CD4-positive, alpha-beta T cell (primary cell): ENCODE data around the gene FGGY. TPM values are rescaled to one million over a fixed set of nuclear protein-coding genes. Genes with fewer than 3 reads are reported as not detected.

Experiments used
- ATAC-seq: fragments of 200-7000 bp; cut with Tn5 transposase; one replicate; pipeline ENCODE4 v1.10.0; 2022; ENCODE audit warnings: mild to moderate bottlenecking; ENCODE audit not compliant: poor library complexity
- CTCF ChIA-PET: fragments of 350-600 bp; sonication (Branson Sonifier 250); formaldehyde crosslinking; loops from one replicate; lab custom pipeline; 2021; ENCODE audit warnings: antibody characterized with exemption, inconsistent platforms; lab: Charles Lee
- POLR2A ChIA-PET: fragments of 350-600 bp; sonication (Branson Sonifier 250); formaldehyde crosslinking; loops from one replicate; lab custom pipeline; 2021; ENCODE audit warnings: antibody characterized with exemption, inconsistent platforms; lab: Charles Lee
- DNase-seq, 14 experiments: peaks; one replicate each; pipeline ENCODE4 v3.0.0-alpha.2; 2013 to 2020; ENCODE audit warnings: mixed read lengths in 2 of 14
- H3K27ac ChIP-seq, 2 donors: one replicate each; pipeline versions ENCODE4 v1.5.1 to v1.7.0; 2013; ENCODE audit warnings: low read length in 2 of 2, low read depth in 1 of 2, mild to moderate bottlenecking in 1 of 2
- H3K27me3 ChIP-seq, 2 experiments: 1 replicate in 1 of 2; 2 replicates in 1 of 2; pipeline versions ENCODE4 v1.6.1 to v1.7.0; 2013; ENCODE audit warnings: low read length in 2 of 2, control low read depth in 1 of 2, mild to moderate bottlenecking in 1 of 2, moderate library complexity in 1 of 2; ENCODE audit not compliant: insufficient read depth in 2 of 2, control insufficient read depth in 1 of 2
- H3K36me3 ChIP-seq: one replicate; pipeline ENCODE4 v1.6.1; 2013; ENCODE audit warnings: low read length, control low read depth; ENCODE audit not compliant: insufficient read depth
- H3K4me1 ChIP-seq: one replicate; pipeline ENCODE4 v1.6.1; 2013; ENCODE audit warnings: low read length, control low read depth; ENCODE audit not compliant: insufficient read depth
- H3K4me3 ChIP-seq: one replicate; pipeline ENCODE4 v1.5.1; 2013; ENCODE audit warnings: mild to moderate bottlenecking, low read length, moderate library complexity
- H3K9me3 ChIP-seq, 2 experiments: 1 replicate in 1 of 2; 2 replicates in 1 of 2; pipeline versions ENCODE4 v1.6.1 to v1.7.0; 2013; ENCODE audit warnings: low read length in 2 of 2, mild to moderate bottlenecking in 2 of 2, control low read depth in 1 of 2, moderate library complexity in 1 of 2; ENCODE audit not compliant: control insufficient read depth in 1 of 2, insufficient read depth in 1 of 2
- H3K27ac Mint-ChIP-seq: one replicate; pipeline ENCODE4 v1.8.0; 2020; ENCODE audit warnings: mixed read lengths
- H3K27me3 Mint-ChIP-seq: one replicate; pipeline ENCODE4 v1.8.0; 2021; ENCODE audit warnings: mixed read lengths
- H3K36me3 Mint-ChIP-seq: one replicate; pipeline ENCODE4 v1.8.0; 2021; ENCODE audit warnings: low read depth, mixed read lengths
- H3K4me1 Mint-ChIP-seq: one replicate; pipeline ENCODE4 v1.8.0; 2021; ENCODE audit warnings: low read depth, mixed read lengths
- H3K4me3 Mint-ChIP-seq: one replicate; pipeline ENCODE4 v1.8.0; 2020; ENCODE audit warnings: mild to moderate bottlenecking, mixed read lengths
- H3K9me3 Mint-ChIP-seq: one replicate; pipeline ENCODE4 v1.8.0; 2020; ENCODE audit warnings: mixed read lengths
- CTCF ChIP-seq: fragments of 200-600 bp; IDR thresholded peaks from one replicate; pipeline ENCODE4 v1.8.0; 2022; ENCODE audit warnings: antibody characterized with exemption, mild to moderate bottlenecking
- intact Hi-C, 2 experiments: fragments of 100-400 bp; cut with DNase I in 1 of 2; cut with micrococcal nuclease in 1 of 2; formaldehyde crosslinking; loops; one replicate each; pipeline versions ENCODE4 v1.15.1 to v1.9.0; 2023 to 2025; cut with DNase I, micrococcal nuclease
- total RNA-seq, 174 experiments: library from RNA in 2 of 174; stranded (reverse) in 2 of 174; gene quantifications; one replicate each; pipeline ENCODE4 v1.2.3 and lab custom pipeline; 2021 to 2026

FGGY gene
- total RNA-seq, 2 experiments from 2014 or later = 9.5 to 10.0 TPM

DNA sequence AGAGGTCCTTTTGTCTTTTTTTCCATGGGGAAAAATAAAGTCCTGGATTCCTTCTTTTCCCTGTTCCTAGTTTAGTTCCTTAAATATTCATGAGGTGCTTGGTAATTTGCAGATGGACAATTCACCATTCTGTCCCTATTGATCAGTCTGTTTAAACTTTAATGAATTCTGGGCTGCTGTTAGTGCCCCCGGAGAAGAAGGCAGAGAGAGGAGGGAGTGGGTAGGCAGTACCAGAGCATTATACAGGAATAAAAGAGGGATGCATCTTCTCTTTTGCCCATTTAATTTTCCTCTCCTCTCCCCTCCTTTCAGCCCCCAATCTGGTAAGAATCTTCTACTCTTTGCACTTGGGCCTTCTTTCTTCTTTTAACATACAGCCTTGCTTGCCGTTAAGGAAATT, 25.9 kb downstream of the FGGY start:
- ATAC-seq (no peak), DNase-seq (no peak)
- H3K9me3 ChIP-seq = peaks cover 0 to 4% of the 10 kb centered on the region in 2 experiments
- TF ChIP-seq CTCF = no peak
- ChIA-PET POLR2A (no interaction called here), CTCF (no interaction called here)
- H3K27me3 Mint-ChIP-seq = no peaks in the 10 kb centered on the region
- intact Hi-C loops = no loop called here
- peaks cover 3% of the 10 kb centered on the region for H3K9me3 Mint-ChIP-seq
- no peak overlapping the region for H3K4me3 Mint-ChIP-seq
- H3K27ac ChIP-seq = no peak overlapping the region
- H3K4me3 ChIP-seq = no peak overlapping the region
- no peak overlapping the region for H3K27ac Mint-ChIP-seq
- H3K36me3 Mint-ChIP-seq = no peaks in the 10 kb centered on the region
- H3K36me3 ChIP-seq = no peaks in the 10 kb centered on the region
- no peaks in the 10 kb centered on the region for H3K27me3 ChIP-seq
- no peaks in the 10 kb centered on the region for H3K4me1 ChIP-seq
- no peaks in the 10 kb centered on the region for H3K4me1 Mint-ChIP-seq

DNA sequence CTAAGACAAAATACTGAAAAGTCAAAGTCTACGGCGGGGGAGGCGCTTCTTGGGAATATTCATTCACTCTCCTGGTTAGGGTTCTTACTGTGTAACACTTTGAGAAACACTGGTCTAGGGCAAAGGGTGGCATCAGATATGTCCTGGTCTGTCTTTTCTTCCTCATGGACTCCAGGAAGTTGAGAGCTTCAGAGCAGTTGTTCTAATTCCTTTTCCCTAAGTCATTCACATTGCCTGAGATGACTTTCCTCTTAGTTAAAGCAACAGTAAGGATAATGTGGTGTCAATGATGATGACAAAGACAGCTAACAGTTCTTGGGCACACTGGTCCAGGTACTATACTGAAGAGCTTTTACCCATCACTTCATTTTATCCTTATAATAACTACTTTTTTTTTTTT, 27.0 kb downstream of the FGGY start:
- ATAC-seq (no peak), DNase-seq (no peak)
- no peak overlapping the region for H3K4me3 ChIP-seq
- H3K9me3 ChIP-seq = peaks cover 0 to 4% of the 10 kb centered on the region in 2 experiments
- Mint-ChIP-seq H3K4me3 (no peak overlapping the region), H3K27ac (no peak overlapping the region), H3K36me3 (no peaks in the 10 kb centered on the region), H3K27me3 (no peaks in the 10 kb centered on the region), H3K9me3 (peaks cover 3% of the 10 kb centered on the region), H3K4me1 (peaks cover 8% of the 10 kb centered on the region)
- ChIA-PET CTCF (no interaction called here), POLR2A (no interaction called here)
- no peak for TF ChIP-seq CTCF
- no peak overlapping the region for H3K27ac ChIP-seq
- no peaks in the 10 kb centered on the region for H3K36me3 ChIP-seq
- no peaks in the 10 kb centered on the region for H3K4me1 ChIP-seq
- no peaks in the 10 kb centered on the region for H3K27me3 ChIP-seq
- intact Hi-C loops = no loop called here

DNA sequence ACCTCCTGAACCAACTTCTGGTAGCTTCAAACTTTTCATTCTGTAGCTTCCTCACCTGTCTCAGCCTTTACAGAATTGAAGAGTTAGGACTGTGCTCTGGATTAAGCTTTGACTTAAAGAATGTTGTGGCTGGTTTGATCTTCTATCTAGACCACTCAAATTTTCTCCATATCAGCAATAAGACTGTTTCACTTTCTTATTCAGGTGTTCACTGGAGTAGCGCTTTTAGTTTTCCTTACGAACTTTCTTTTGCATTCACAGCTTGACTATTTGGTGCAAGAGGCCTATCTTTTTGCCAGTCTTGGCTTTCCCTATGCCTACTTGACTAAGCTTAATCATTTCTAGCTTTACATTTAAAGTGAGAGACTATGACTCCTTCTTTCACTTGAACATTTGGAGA, 31.5 kb downstream of the FGGY start:
- H3K4me1 ChIP-seq = peaks cover 4% of the 10 kb centered on the region
- H3K36me3 ChIP-seq = no peaks in the 10 kb centered on the region
- H3K27ac Mint-ChIP-seq = no peak overlapping the region
- H3K9me3 Mint-ChIP-seq = peaks cover 3% of the 10 kb centered on the region
- no peak overlapping the region for H3K4me3 ChIP-seq
- no peaks in the 10 kb centered on the region for H3K36me3 Mint-ChIP-seq
- no peaks in the 10 kb centered on the region for H3K27me3 Mint-ChIP-seq
- ATAC-seq (no peak), DNase-seq (peak in 1 of 14 experiments; percentile 33)
- intact Hi-C loops = no loop called here
- H3K4me3 Mint-ChIP-seq = no peak overlapping the region
- H3K27me3 ChIP-seq = no peaks in the 10 kb centered on the region
- ChIA-PET POLR2A (no interaction called here), CTCF (no interaction called here)
- peaks cover 16% of the 10 kb centered on the region for H3K4me1 Mint-ChIP-seq
- H3K9me3 ChIP-seq = peaks cover 0 to 4% of the 10 kb centered on the region in 2 experiments
- TF ChIP-seq CTCF = no peak
- H3K27ac ChIP-seq = no peak overlapping the region
